Prostate gland (tissue), 2 donors: ENCODE results near the gene GNA15.

Source experiments
- POLR2A ChIP-seq: fragments of 450-650 bp; IDR thresholded peaks from one replicate; pipeline ENCODE4 v1.6.1; 2016; ENCODE audit warnings: antibody characterized with exemption, mild to moderate bottlenecking
- POLR2AphosphoS5 ChIP-seq: sonication (generic); formaldehyde crosslinking; IDR thresholded peaks from one replicate; pipeline ENCODE4 v1.6.1; 2017; ENCODE audit warnings: antibody characterized with exemption
- TF ChIP-seq, protein P1 (sequence below), 4 experiments: fragments of 200-600 bp in 2 of 4; fragments of 450-650 bp in 2 of 4; sonication (generic) in 2 of 4; IDR thresholded peaks; 1 replicate in 3 of 4; 2 replicates in 1 of 4; pipeline ENCODE4 v1.5.1; 2016 to 2019; ENCODE audit warnings: antibody characterized with exemption in 4 of 4, mild to moderate bottlenecking in 2 of 4, moderate library complexity in 2 of 4

DNA sequence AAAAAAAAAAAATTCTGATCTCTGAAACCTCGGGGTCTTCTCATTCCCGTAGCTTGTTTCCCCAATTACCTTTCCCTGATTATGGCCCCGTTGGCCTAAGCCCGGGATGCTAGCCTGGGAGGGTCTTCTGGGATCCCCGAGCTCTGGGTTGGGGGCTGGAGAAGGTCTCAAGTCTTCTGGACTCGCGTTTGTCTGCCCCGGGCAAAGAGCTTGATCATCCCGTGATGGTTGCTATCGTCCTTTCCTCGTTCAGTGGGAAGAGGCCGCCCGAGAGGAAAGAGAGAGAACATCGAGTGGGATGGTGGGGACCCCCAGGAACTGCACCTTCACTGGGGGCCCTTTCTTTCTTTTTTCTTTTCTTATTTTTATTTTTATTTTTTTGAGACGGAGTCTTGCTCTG lies 2.4 kb downstream of the GNA15 start:
- TF ChIP-seq POLR2A (no peak), POLR2AphosphoS5 (no peak)
- TF ChIP-seq, protein P1, sequence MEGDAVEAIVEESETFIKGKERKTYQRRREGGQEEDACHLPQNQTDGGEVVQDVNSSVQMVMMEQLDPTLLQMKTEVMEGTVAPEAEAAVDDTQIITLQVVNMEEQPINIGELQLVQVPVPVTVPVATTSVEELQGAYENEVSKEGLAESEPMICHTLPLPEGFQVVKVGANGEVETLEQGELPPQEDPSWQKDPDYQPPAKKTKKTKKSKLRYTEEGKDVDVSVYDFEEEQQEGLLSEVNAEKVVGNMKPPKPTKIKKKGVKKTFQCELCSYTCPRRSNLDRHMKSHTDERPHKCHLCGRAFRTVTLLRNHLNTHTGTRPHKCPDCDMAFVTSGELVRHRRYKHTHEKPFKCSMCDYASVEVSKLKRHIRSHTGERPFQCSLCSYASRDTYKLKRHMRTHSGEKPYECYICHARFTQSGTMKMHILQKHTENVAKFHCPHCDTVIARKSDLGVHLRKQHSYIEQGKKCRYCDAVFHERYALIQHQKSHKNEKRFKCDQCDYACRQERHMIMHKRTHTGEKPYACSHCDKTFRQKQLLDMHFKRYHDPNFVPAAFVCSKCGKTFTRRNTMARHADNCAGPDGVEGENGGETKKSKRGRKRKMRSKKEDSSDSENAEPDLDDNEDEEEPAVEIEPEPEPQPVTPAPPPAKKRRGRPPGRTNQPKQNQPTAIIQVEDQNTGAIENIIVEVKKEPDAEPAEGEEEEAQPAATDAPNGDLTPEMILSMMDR (IDR thresholded peaks at IDR 0.05) = no peak
